ENCODE results near the gene ARFIP2. TPM values are rescaled to one million over a fixed set of nuclear protein-coding genes. Genes with fewer than 3 reads are reported as not detected.
A peak's percentile ranks its signal among the peaks of the same experiment; 100 is the strongest.

The ARFIP2 gene
- total RNA-seq, 1 donor from 2014 or later, result 47.1 TPM

DNA sequence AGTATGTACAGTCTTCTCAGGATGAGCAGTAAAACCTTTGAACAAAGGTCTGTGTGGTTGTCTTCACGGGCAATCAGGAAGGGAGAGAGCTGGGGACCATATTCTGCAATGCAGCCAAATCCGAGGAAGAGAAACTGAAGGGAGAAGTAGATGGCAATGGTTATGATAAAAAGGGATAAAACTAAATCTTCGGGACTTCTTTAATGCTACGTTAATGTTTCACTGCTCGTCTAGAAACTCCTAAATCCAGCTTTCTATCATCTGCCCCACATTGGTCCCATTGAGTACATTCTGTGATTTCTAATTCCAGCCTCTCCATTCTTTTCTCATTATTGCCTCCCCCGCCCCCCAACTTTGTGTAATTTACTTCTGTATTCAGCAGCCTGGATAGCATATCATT lies 1.9 kb upstream of the ARFIP2 start:
- no peak for DNase-seq (ENCODE audit: low read depth)

GRCh38 chr11:6482441-6482840 lies 1.3 kb upstream of the ARFIP2 start:
- no peak for DNase-seq (ENCODE audit: low read depth)

DNA sequence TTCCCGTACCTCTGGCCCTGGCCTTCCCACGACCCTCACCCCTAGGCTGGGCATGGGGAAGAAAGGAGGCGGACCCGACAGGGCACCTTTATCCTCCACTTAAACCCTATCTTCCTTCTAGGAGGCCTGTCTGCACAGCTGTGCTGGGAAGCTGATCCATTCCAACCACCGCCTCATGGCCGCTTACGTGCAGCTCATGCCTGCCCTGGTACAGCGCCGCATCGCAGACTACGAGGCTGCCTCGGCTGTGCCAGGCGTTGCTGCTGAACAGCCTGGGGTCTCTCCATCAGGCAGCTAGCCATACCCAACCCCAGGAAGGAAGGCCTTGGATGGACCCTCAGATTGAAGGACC lies 769 bp upstream of the ARFIP2 start:
- DNase-seq (ENCODE audit: low read depth), result no peak

DNA sequence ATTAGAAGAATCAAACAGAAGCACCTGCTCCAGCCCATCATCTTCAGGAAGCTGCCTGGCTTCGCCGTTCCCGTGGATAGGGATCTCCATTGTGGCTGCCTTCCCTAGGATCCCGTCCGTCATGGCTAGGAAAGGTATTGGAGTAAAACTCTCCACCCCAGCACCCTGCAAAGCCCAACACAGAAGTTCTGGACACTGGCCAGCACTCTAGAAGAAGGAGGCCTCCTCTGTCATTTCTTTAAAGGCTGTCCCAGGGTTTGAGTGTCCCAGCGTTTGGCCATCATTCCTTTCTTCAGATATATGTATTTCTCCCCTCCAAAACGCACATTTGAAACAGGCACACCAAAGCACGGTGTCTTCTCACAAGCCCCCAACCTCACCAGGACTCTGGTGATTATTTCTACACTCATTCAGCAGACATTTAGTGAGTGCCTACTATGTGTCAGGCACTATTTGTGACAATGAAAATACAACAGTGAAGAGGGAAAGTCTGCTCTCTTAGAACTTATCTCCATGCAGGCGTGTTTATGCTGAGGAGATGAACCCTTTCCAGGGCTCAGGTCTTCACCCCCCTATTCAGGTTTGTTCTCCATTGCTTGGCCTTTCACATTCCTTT lies 724 bp downstream of the ARFIP2 start:
- no peak for DNase-seq (ENCODE audit: low read depth)

DNA sequence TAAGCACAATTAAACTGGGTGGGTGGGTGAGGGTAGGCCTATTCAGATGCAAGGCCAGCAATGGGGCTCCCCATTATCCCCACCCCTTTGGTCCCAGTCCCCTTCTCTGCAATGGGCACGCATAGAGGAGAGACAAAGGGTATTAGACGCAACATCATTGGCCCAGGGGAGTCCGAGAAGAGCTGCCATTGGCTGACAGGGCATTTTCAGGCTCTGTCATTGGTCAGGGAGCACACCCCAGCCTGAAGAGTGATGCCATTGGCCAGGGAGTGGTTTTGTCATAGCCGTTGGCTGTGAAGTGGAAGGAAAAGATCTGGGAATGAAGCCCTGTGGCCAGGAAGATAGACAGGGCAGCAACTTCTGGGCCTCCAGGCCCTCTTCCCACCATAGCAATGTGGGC lies 4.6 kb downstream of the ARFIP2 start:
- no peak for DNase-seq (ENCODE audit: low read depth)

DNA sequence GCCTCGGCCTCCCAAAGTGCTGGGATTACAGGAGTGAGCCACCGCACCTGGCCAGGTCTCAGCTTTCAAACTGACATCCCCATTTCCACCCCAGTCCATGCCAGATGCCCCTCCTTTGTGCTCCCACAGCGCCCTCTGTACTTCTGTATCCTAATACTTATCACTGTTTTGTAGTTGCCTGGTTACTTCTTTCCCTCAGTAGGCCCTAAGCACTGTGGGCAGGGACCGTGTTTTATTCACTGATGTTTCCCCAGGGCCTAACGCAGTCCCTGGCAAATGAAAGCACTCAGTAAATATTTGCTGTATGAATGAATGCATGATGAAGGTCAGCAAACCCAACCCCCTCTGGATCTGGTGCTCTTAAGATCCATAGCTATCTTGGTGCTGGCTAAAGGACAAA lies 5.2 kb downstream of the ARFIP2 start:
- DNase-seq (ENCODE audit: low read depth), result no peak

- no peak for DNase-seq (ENCODE audit: low read depth)
These were observed 6.2 kb downstream of the ARFIP2 start for GRCh38 chr11:6474806-6475500.

DNA sequence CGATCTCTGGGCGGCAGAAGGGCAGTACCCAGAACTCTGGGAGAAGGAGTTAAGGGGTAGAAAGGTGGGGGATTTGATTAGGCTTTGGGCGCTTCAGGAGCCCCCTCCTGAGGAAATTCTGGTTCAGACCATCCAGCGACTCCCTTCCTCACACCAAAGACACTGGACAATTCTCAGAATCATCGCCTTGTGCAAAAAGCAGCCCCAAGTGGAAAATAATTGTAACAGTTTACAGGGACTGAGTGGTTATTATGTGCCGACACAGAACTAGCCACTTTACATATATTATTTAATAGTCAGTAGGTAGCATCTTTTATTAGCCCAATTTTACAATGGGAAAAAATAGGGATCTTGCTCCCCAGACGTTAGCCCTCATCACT lies 6.7 kb downstream of the ARFIP2 start:
- DNase-seq (ENCODE audit: low read depth), result no peak

- peak; percentile 89 for DNase-seq (ENCODE audit: low read depth)
These were observed 7.4 kb downstream of the ARFIP2 start, which contains the start of gene TRIM3 for GRCh38 chr11:6473451-6474412. TRIM3 (minus strand) TSS chr11:6473941; CDS start chr11:6465695, 8,246 bp downstream.

GRCh38 chr11:6472934-6473333 lies 8.2 kb downstream of the ARFIP2 start:
- DNase-seq (ENCODE audit: low read depth), result no peak

GRCh38 chr11:6469599-6469998 lies 11.5 kb downstream of the ARFIP2 start:
- DNase-seq (ENCODE audit: low read depth), result no peak

- DNase-seq (ENCODE audit: low read depth), result peak; percentile 15
These were observed 12.2 kb downstream of the ARFIP2 start for GRCh38 chr11:6468712-6469495.

DNA sequence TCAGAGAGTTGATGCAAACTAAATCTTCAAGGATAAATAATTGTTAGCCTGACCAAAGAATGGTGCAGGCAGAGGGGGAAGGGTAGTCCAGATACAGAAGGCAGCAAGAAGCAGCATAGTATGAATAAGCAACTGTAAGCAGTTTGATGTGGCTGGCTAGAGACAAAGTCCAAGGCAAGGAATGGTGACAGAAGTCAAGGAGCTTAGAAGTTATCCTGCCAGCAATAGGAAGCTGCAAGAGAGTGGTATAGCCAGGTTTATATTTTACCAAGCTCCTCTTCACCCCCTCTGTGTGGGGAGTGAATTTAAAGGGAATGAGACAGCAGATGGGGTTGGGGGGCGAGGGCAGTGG lies 22.1 kb downstream of the ARFIP2 start:
- DNase-seq (ENCODE audit: low read depth), result no peak

GRCh38 chr11:6458352-6459098 lies 22.6 kb downstream of the ARFIP2 start:
- DNase-seq (ENCODE audit: low read depth), result no peak

GRCh38 chr11:6457581-6458320 lies 23.4 kb downstream of the ARFIP2 start:
- DNase-seq (ENCODE audit: low read depth), result no peak

DNA sequence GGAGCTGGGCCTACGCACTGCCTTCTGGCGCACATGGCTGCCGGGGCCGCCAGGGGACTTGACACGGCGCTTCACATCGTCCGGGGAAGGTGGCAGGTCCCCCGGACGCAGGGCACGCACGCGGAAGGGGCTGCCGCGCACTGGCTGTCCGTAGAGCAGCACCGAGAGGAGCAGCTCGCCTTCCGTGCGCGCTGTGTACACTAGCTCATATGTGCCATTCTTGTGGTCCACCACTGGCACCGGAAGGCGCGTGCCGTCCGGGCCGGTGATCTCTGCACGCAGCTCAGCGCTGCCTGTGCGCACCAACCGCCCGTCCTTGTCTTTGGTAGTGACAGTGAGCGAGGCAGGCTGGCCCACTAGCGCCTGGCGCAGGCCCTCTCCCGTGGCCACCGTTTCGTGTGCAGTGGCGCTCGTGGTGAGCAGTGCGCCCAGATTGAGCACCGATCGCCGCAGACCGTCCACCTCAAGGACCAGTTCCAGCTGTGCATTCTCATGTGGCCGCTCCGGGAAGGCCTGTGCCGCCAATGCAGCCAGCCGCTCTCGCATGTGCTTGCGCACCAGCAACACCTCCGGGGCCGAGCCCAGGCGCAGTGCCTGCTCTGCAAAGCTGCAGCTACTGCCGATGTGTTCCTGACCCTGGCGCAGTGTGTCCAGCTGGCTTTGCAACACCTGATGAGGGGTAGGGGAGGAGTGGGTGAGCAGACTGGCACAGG lies 24.6 kb downstream of the ARFIP2 start:
- no peak for DNase-seq (ENCODE audit: low read depth)

DNA sequence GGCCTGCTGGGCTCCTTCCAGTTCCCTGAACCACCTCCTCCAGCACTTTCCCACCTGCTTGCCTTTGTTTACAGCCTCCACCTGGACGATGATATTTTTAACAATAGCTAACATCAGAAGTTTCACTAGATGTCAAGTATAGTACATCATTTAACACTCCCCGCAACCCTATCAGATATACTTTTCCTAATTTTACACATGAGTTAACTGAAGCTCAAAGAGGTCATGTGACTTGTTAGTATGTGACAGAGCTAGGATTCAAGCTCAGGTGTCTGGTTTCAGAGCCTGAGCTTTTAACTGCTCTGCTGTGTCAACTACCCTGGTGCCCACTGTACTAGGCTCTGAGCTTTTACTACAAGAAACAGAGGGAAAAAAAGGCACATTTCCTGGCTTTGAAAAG lies 26.1 kb downstream of the ARFIP2 start:
- no peak for DNase-seq (ENCODE audit: low read depth)

DNA sequence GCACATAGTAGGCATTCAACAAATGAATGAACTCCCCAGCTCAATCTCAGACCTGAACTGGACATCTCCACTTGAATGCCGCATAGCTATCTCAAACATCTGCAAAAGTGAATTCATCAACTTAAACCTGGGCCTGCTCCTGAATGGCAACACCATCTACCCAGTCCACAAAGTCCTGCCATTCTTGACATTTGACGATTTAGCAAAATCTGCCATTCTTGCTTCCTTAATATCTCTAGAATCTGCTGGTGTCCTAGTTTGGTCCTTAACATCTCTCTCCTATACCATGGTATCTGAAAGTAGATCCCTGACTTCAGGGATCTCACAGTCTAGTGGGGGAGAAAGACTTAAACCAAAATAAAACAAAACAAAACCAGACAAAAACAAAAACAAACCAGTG lies 28.0 kb downstream of the ARFIP2 start:
- no peak for DNase-seq (ENCODE audit: low read depth)

DNA sequence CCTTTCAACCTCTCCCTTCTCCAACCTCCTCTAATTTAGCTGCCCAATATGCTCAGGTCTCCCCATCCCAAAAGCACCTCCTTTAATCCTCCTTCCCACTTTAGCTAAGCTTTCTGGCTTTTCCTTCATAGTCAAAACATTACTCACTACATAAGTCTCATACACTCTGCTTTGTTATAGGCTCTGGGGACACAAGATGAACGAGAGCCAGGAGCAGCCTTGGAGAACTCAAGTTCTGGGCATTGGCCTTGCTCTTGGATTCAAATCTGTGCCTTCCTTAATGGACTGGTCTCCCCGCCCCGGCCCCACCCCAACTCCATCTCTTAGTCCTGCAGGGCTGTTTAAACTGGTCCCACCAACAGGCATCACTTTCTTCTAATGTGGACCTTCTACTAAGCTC lies 28.9 kb downstream of the ARFIP2 start:
- DNase-seq (ENCODE audit: low read depth), result no peak
